H9 (cell line): ENCODE data around the gene RAF1. TPM values are rescaled to one million over a fixed set of nuclear protein-coding genes. Genes with fewer than 3 reads are reported as not detected.

Source experiments
- DNase-seq: peaks from one replicate; pipeline ENCODE4 v3.0.0-alpha.2; 2017
- H2AFZ ChIP-seq: one replicate; pipeline ENCODE4 v1.6.1; 2013; ENCODE audit warnings: mild to moderate bottlenecking, low read length, control low read depth, moderate library complexity
- H2AK5ac ChIP-seq: 2 replicates; pipeline ENCODE4 v1.6.1; 2013; ENCODE audit warnings: low read length, control low read depth, mixed read lengths; ENCODE audit not compliant: insufficient read length
- H2BK120ac ChIP-seq: one replicate; pipeline ENCODE4 v1.6.1; 2013; ENCODE audit warnings: low read depth, mild to moderate bottlenecking, low read length, control low read depth, inconsistent platforms; ENCODE audit not compliant: poor library complexity, severe bottlenecking
- H2BK12ac ChIP-seq: 2 replicates; pipeline ENCODE4 v1.6.1; 2013; ENCODE audit warnings: low read length, control low read depth, mixed read lengths, low read depth; ENCODE audit not compliant: insufficient read length
- H2BK15ac ChIP-seq: 2 replicates; pipeline ENCODE4 v1.6.1; 2013; ENCODE audit warnings: low read depth, low read length, control low read depth
- H2BK20ac ChIP-seq: one replicate; pipeline ENCODE4 v1.6.1; 2013; ENCODE audit warnings: low read depth, mild to moderate bottlenecking, low read length, control low read depth, inconsistent platforms; ENCODE audit not compliant: poor library complexity, severe bottlenecking
- H2BK5ac ChIP-seq: 2 replicates; pipeline ENCODE4 v1.6.1; 2013; ENCODE audit warnings: low read length, control low read depth, mixed read lengths; ENCODE audit not compliant: insufficient read length
- H3K14ac ChIP-seq: 2 replicates; pipeline ENCODE4 v1.6.1; 2013; ENCODE audit warnings: low read length, control low read depth; ENCODE audit not compliant: insufficient read depth
- H3K18ac ChIP-seq: 2 replicates; pipeline ENCODE4 v1.6.1; 2013; ENCODE audit warnings: low read depth, mild to moderate bottlenecking, mixed read lengths, low read length, control low read depth; ENCODE audit not compliant: insufficient read length
- H3K23ac ChIP-seq: 2 replicates; pipeline ENCODE4 v1.6.1; 2013; ENCODE audit warnings: low read length, control low read depth, mixed read lengths, low read depth; ENCODE audit not compliant: insufficient read length
- H3K23me2 ChIP-seq: 2 replicates; pipeline ENCODE4 v1.6.1; 2013; ENCODE audit warnings: low read depth, mild to moderate bottlenecking, mixed read lengths, low read length, control low read depth; ENCODE audit not compliant: insufficient read length, poor library complexity, severe bottlenecking
- H3K27ac ChIP-seq: 2 replicates; pipeline ENCODE4 v1.5.1; 2013; ENCODE audit warnings: low read length, control low read depth, mixed read lengths, low read depth; ENCODE audit not compliant: insufficient read length
- H3K27me3 ChIP-seq: 2 replicates; pipeline ENCODE4 v1.6.1; 2013; ENCODE audit warnings: low read length, control low read depth, inconsistent platforms; ENCODE audit not compliant: insufficient read depth
- H3K4ac ChIP-seq: 2 replicates; pipeline ENCODE4 v1.6.1; 2013; ENCODE audit warnings: low read depth, mild to moderate bottlenecking, control low read depth, inconsistent platforms, low read length, moderate library complexity
- H3K4me1 ChIP-seq: 2 replicates; pipeline ENCODE4 v1.6.1; 2013; ENCODE audit warnings: low read length, control low read depth, inconsistent platforms; ENCODE audit not compliant: insufficient read depth
- H3K4me2 ChIP-seq: 2 replicates; pipeline ENCODE4 v1.6.1; 2013; ENCODE audit warnings: low read length, control low read depth, mixed read lengths; ENCODE audit not compliant: insufficient read length, insufficient read depth
- H3K56ac ChIP-seq: 2 replicates; pipeline ENCODE4 v1.6.1; 2013; ENCODE audit warnings: low read depth, mild to moderate bottlenecking, mixed read lengths, low read length, control low read depth; ENCODE audit not compliant: insufficient read length
- H3K79me1 ChIP-seq: 2 replicates; pipeline ENCODE4 v1.6.1; 2013; ENCODE audit warnings: low read depth, mild to moderate bottlenecking, moderate library complexity, low read length, control low read depth, inconsistent platforms; ENCODE audit not compliant: insufficient read depth, poor library complexity, severe bottlenecking
- H3K79me2 ChIP-seq: 2 replicates; pipeline ENCODE4 v1.6.1; 2013; ENCODE audit warnings: low read length, control low read depth, inconsistent platforms; ENCODE audit not compliant: insufficient read depth
- H3K9ac ChIP-seq: 2 replicates; pipeline ENCODE4 v1.6.1; 2013; ENCODE audit warnings: low read length, control low read depth, mixed read lengths; ENCODE audit not compliant: insufficient read length; ENCODE audit errors: extremely low read depth
- H3K9me3 ChIP-seq: one replicate; pipeline ENCODE4 v1.6.1; 2013; ENCODE audit warnings: low read depth, low read length, inconsistent platforms; ENCODE audit not compliant: control insufficient read depth
- H3T11ph ChIP-seq: one replicate; pipeline ENCODE4 v1.6.1; 2013; ENCODE audit warnings: mild to moderate bottlenecking, low read length, control low read depth, inconsistent platforms
- H4K20me1 ChIP-seq: one replicate; pipeline ENCODE4 v1.6.1; 2013; ENCODE audit not compliant: control insufficient read depth, insufficient read length, insufficient read depth
- H4K5ac ChIP-seq: 2 replicates; pipeline ENCODE4 v1.6.1; 2013; ENCODE audit warnings: low read depth, mild to moderate bottlenecking, mixed read lengths, low read length, control low read depth; ENCODE audit not compliant: insufficient read length
- H4K8ac ChIP-seq: replicated peaks from 2 replicates; pipeline ENCODE4 v1.6.1; 2013; ENCODE audit warnings: low read length, control low read depth, mixed read lengths, low read depth; ENCODE audit not compliant: insufficient read length
- H4K91ac ChIP-seq: 2 replicates; pipeline ENCODE4 v1.6.1; 2013; ENCODE audit warnings: low read depth, mild to moderate bottlenecking, moderate library complexity, mixed read lengths, low read length, control low read depth; ENCODE audit not compliant: insufficient read length
- H3K27ac Mint-ChIP-seq, 3 experiments: 2 replicates in 2 of 3; 3 replicates in 1 of 3; pipeline ENCODE4 v1.8.0; 2020 to 2021; ENCODE audit warnings: mixed read lengths in 3 of 3, mild to moderate bottlenecking in 1 of 3, moderate library complexity in 1 of 3
- H3K27me3 Mint-ChIP-seq: 2 replicates; pipeline ENCODE4 v1.8.0; 2021; ENCODE audit warnings: low read depth, mild to moderate bottlenecking, moderate library complexity, mixed read lengths
- H3K36me3 Mint-ChIP-seq, 3 experiments: 2 replicates in 2 of 3; 3 replicates in 1 of 3; pipeline ENCODE4 v1.8.0; 2020 to 2021; ENCODE audit warnings: low read depth in 3 of 3, mixed read lengths in 3 of 3; ENCODE audit not compliant: insufficient read depth in 1 of 3
- H3K4me1 Mint-ChIP-seq, 2 experiments: 2 replicates each; pipeline ENCODE4 v1.8.0; 2020; ENCODE audit warnings: mixed read lengths in 2 of 2
- H3K4me3 Mint-ChIP-seq, 2 experiments: 2 replicates in 1 of 2; 3 replicates in 1 of 2; pipeline ENCODE4 v1.8.0; 2020 to 2021; ENCODE audit warnings: mild to moderate bottlenecking in 2 of 2, mixed read lengths in 2 of 2, moderate library complexity in 1 of 2
- H3K9me3 Mint-ChIP-seq, 2 experiments: 2 replicates in 1 of 2; 3 replicates in 1 of 2; pipeline ENCODE4 v1.8.0; 2020; ENCODE audit warnings: mild to moderate bottlenecking in 2 of 2, mixed read lengths in 2 of 2, moderate library complexity in 1 of 2
- WGBS: extraction: QIAGEN DNeasy Blood & Tissue Kit; methylation state at CpG from one replicate; pipeline ENCODE4 v1.1.7; 2013; ENCODE audit warnings: missing lambda C conversion rate, low lambda C conversion rate, mixed read lengths; ENCODE audit not compliant: insufficient read length; ENCODE audit errors: extremely low coverage; 5-methylcytosine and 5-hydroxymethylcytosine counted together
- total RNA-seq: library from RNA; stranded (reverse); gene quantifications from 2 replicates; pipeline ENCODE4 v1.2.1, GENCODE V29; 2021
- TF ChIP-seq, protein P1 (sequence below): fragments of 200-600 bp; sonication (generic); conservative IDR thresholded peaks from 3 replicates; pipeline ENCODE4 v1.8.0; 2021; ENCODE audit warnings: antibody characterized with exemption, mild to moderate bottlenecking

The RAF1 gene
- total RNA-seq, 1 experiment from 2014 or later: 112 TPM

DNA sequence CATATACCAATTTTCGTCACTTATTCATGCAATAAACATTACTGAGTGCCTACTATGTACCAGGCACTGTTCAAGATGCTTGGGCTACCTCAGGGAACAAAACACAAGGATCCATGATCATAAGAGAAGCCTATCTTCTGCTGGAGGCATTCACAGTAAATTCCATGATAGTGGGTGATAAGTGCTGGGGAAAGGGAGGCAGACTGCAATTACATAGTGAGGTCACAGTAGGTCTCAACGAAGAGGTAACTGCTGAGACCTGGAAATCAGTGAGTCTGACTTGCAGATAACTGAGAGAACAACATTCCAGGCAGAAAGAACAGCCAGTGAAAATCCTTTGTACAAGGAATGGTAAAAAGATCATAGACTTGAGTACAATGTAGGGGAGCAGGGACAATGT is 33.6 kb downstream of the RAF1 start:
- H4K91ac ChIP-seq: no peak overlapping the region
- H4K20me1 ChIP-seq: peaks cover 3% of the 10 kb centered on the region
- H2BK5ac ChIP-seq: no peak overlapping the region
- H3K14ac ChIP-seq: no peak overlapping the region
- Mint-ChIP-seq H3K27me3 (no peaks in the 10 kb centered on the region), H3K9me3 (no peaks in the 10 kb centered on the region), H3K27ac (peak overlapping the region; percentile 5 to 69 (median 32); a peak in 4 of 7 replicates), H3K4me1 (peaks cover 18 to 20% of the 10 kb centered on the region in 2 experiments), H3K4me3 (no peak overlapping the region), H3K36me3 (peaks cover 0 to 2% (median 0%) of the 10 kb centered on the region in 3 experiments; a peak in 2 of 7 replicates)
- H3K23me2 ChIP-seq: no peaks in the 10 kb centered on the region
- TF ChIP-seq, protein P1, sequence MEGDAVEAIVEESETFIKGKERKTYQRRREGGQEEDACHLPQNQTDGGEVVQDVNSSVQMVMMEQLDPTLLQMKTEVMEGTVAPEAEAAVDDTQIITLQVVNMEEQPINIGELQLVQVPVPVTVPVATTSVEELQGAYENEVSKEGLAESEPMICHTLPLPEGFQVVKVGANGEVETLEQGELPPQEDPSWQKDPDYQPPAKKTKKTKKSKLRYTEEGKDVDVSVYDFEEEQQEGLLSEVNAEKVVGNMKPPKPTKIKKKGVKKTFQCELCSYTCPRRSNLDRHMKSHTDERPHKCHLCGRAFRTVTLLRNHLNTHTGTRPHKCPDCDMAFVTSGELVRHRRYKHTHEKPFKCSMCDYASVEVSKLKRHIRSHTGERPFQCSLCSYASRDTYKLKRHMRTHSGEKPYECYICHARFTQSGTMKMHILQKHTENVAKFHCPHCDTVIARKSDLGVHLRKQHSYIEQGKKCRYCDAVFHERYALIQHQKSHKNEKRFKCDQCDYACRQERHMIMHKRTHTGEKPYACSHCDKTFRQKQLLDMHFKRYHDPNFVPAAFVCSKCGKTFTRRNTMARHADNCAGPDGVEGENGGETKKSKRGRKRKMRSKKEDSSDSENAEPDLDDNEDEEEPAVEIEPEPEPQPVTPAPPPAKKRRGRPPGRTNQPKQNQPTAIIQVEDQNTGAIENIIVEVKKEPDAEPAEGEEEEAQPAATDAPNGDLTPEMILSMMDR: no peak
- H2BK12ac ChIP-seq: no peak overlapping the region
- H3K18ac ChIP-seq: no peak overlapping the region
- H3K79me1 ChIP-seq: peaks cover 25% of the 10 kb centered on the region
- H2BK120ac ChIP-seq: no peak overlapping the region
- no peak overlapping the region for H3K4ac ChIP-seq
- H4K5ac ChIP-seq: no peak overlapping the region
- H3K79me2 ChIP-seq: peaks cover 44% of the 10 kb centered on the region
- peaks cover 3% of the 10 kb centered on the region; the same call in 1 of the 2 replicates for H3K4me1 ChIP-seq
- H2BK15ac ChIP-seq: no peak overlapping the region
- no peaks in the 10 kb centered on the region for H3K9me3 ChIP-seq
- no peaks in the 10 kb centered on the region for H3K27me3 ChIP-seq
- no peak overlapping the region for H3K56ac ChIP-seq
- no peak for DNase-seq
- no peak overlapping the region for H4K8ac ChIP-seq
- no peak overlapping the region for H3T11ph ChIP-seq
- WGBS: no CpG with 5 or more reads among the region's 2 CpGs
- H3K27ac ChIP-seq: no peak overlapping the region
- H3K4me2 ChIP-seq: no peak overlapping the region
- H2AK5ac ChIP-seq: no peak overlapping the region
- H3K23ac ChIP-seq: no peak overlapping the region
- no peak overlapping the region for H3K9ac ChIP-seq
- no peak overlapping the region for H2AFZ ChIP-seq
- H2BK20ac ChIP-seq: no peak overlapping the region
